ENCODE data around the gene ARHGEF28.

DNA sequence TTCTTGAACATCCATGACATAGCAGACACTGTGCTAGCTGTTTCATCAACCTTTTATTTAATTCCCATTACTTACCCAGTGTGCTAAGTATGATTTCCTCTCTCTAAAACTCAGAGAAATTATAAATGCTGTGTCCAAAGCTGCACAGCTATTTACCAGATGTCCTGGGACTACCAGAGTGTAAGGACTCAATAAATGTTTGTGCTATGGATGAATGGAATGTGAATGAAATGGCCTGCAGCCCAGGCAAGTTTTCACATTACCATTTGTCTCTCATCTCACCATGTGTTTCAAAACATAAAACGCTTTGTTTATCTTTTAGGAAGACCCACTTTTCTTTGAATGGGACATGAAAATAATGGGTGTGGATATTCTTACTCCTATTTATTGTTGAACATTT lies 96.2 kb downstream of the ARHGEF28 start:
- TF ChIP-seq, protein P1, sequence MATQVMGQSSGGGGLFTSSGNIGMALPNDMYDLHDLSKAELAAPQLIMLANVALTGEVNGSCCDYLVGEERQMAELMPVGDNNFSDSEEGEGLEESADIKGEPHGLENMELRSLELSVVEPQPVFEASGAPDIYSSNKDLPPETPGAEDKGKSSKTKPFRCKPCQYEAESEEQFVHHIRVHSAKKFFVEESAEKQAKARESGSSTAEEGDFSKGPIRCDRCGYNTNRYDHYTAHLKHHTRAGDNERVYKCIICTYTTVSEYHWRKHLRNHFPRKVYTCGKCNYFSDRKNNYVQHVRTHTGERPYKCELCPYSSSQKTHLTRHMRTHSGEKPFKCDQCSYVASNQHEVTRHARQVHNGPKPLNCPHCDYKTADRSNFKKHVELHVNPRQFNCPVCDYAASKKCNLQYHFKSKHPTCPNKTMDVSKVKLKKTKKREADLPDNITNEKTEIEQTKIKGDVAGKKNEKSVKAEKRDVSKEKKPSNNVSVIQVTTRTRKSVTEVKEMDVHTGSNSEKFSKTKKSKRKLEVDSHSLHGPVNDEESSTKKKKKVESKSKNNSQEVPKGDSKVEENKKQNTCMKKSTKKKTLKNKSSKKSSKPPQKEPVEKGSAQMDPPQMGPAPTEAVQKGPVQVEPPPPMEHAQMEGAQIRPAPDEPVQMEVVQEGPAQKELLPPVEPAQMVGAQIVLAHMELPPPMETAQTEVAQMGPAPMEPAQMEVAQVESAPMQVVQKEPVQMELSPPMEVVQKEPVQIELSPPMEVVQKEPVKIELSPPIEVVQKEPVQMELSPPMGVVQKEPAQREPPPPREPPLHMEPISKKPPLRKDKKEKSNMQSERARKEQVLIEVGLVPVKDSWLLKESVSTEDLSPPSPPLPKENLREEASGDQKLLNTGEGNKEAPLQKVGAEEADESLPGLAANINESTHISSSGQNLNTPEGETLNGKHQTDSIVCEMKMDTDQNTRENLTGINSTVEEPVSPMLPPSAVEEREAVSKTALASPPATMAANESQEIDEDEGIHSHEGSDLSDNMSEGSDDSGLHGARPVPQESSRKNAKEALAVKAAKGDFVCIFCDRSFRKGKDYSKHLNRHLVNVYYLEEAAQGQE (IDR thresholded peaks at IDR 0.05; ENCODE audit: insufficient read depth in 1 of 2, low read depth in 2 of 2, low read length in 2 of 2): no peak
- no peak for TF ChIP-seq FOXP2 (optimal IDR thresholded peaks at IDR 0.05; ENCODE audit: borderline replicate concordance, extremely low read depth, extremely low read length, insufficient read depth)
- TF ChIP-seq POLR2AphosphoS5 (IDR thresholded peaks at IDR 0.05; ENCODE audit: low read depth, low read length): no peak
- no peak for TF ChIP-seq TAF1 (IDR thresholded peaks at IDR 0.05; ENCODE audit: borderline replicate concordance, insufficient read depth, low read length)
- no peak for TF ChIP-seq SIN3A (IDR thresholded peaks at IDR 0.05; ENCODE audit: borderline replicate concordance, insufficient read depth, low read length)
